IMR-90 (cell line): ENCODE data around the gene SLC26A6. TPM values are rescaled to one million over a fixed set of nuclear protein-coding genes. Genes with fewer than 3 reads are reported as not detected.

Experiments
- USF2 ChIP-seq: fragments of 150-350 bp; IDR thresholded peaks from 2 replicates; pipeline ENCODE4 v1.6.1; 2017; ENCODE audit warnings: mild to moderate bottlenecking, antibody characterized with exemption, low read length, low read depth
- polyA plus RNA-seq, 3 experiments: library from polyadenylated mRNA; depleted of rRNA; stranded (reverse); fragments of >200 nt; gene quantifications; 2 replicates each; pipeline ENCODE4 v1.2.3, GENCODE V29; 2012; ENCODE audit warnings: low replicate concordance in 1 of 3
- total RNA-seq: library from RNA; depleted of rRNA; stranded (reverse); fragments of >200 nt; gene quantifications from 2 replicates; pipeline ENCODE4 v1.2.3, GENCODE V29; 2012

SLC26A6 gene
- total and polyA plus RNA-seq, 2 of the 4 experiments (the other 2 are of a cell fraction) = 11.8 to 34.3 TPM

- TF ChIP-seq USF2 = peak; percentile 79
Measured at GRCh38 chr3:48663489-48664312, 28.4 kb upstream of the SLC26A6 start (continued).
